Natural killer cell (primary cell): ENCODE data around the gene OLIG3. TPM values are rescaled to one million over a fixed set of nuclear protein-coding genes. Genes with fewer than 3 reads are reported as not detected.

Source experiments
- ATAC-seq, 3 donors: fragments of 150-1000 bp in 2 of 3; fragments of 200-7000 bp in 1 of 3; cut with Tn5 transposase; 1 replicate in 1 of 3; 2 replicates in 2 of 3; pipeline ENCODE4 v1.10.0; 2021; ENCODE audit warnings: mild to moderate bottlenecking in 2 of 3, moderate library complexity in 2 of 3
- DNase-seq, 2 donors: peaks; one replicate each; pipeline versions ENCODE4 v3.0.0 to v3.0.0-alpha.2; 2013 to 2021; ENCODE audit warnings: mixed read lengths in 1 of 2
- H3K27ac ChIP-seq: one replicate; pipeline ENCODE4 v1.5.1; 2013; ENCODE audit warnings: mild to moderate bottlenecking, low read length
- H3K27me3 ChIP-seq: one replicate; pipeline ENCODE4 v1.6.1; 2013; ENCODE audit warnings: low read length; ENCODE audit not compliant: control insufficient read depth, insufficient read depth
- H3K36me3 ChIP-seq: one replicate; pipeline ENCODE4 v1.6.1; 2013; ENCODE audit warnings: low read length; ENCODE audit not compliant: control insufficient read depth, insufficient read depth
- H3K4me1 ChIP-seq: one replicate; pipeline ENCODE4 v1.6.1; 2013; ENCODE audit warnings: low read length; ENCODE audit not compliant: control insufficient read depth, insufficient read depth
- H3K4me3 ChIP-seq: one replicate; pipeline ENCODE4 v1.5.1; 2013; ENCODE audit warnings: low read length
- H3K9me3 ChIP-seq: one replicate; pipeline ENCODE4 v1.6.1; 2013; ENCODE audit warnings: low read length; ENCODE audit not compliant: control insufficient read depth, insufficient read depth
- H3K27ac Mint-ChIP-seq, 2 donors: one replicate each; pipeline ENCODE4 v1.8.0; 2022; ENCODE audit warnings: mild to moderate bottlenecking in 2 of 2, mixed read lengths in 2 of 2, moderate library complexity in 1 of 2
- H3K27me3 Mint-ChIP-seq, 2 donors: one replicate each; pipeline ENCODE4 v1.8.0; 2022; ENCODE audit warnings: low read depth in 2 of 2, mixed read lengths in 2 of 2
- H3K36me3 Mint-ChIP-seq: one replicate; pipeline ENCODE4 v1.8.0; 2022; ENCODE audit warnings: mixed read lengths
- H3K4me1 Mint-ChIP-seq, 2 donors: one replicate each; pipeline ENCODE4 v1.8.0; 2022; ENCODE audit warnings: mixed read lengths in 2 of 2
- H3K4me3 Mint-ChIP-seq: one replicate; pipeline ENCODE4 v1.8.0; 2022; ENCODE audit warnings: mild to moderate bottlenecking, moderate library complexity, mixed read lengths
- H3K9me3 Mint-ChIP-seq, 2 donors: one replicate each; pipeline ENCODE4 v1.8.0; 2022; ENCODE audit warnings: mixed read lengths in 2 of 2
- WGBS: methylation state at CpG from one replicate; pipeline ENCODE4 v1.1.7; 2013; ENCODE audit warnings: missing lambda C conversion rate; ENCODE audit not compliant: insufficient coverage; 5-methylcytosine and 5-hydroxymethylcytosine counted together
- intact Hi-C: fragments of 100-400 bp; cut with micrococcal nuclease; formaldehyde crosslinking; loops from one replicate; pipeline ENCODE4 v1.14.2; 2022
- total RNA-seq, 4 donors: library from RNA; stranded (reverse); fragments of 120-200 nt in 1 of 4; gene quantifications; one replicate each; pipeline versions ENCODE4 v1.2.3 to v1.2.4, GENCODE V29; 2013 to 2022
- TF ChIP-seq, protein P1 (sequence below): fragments of 200-600 bp; IDR thresholded peaks from one replicate; pipeline ENCODE4 v1.8.0; 2022; ENCODE audit warnings: antibody characterized with exemption

OLIG3 gene
- total RNA-seq, 3 donors from 2014 or later (not counting 1 experiment from before 2014, with no cell fraction given), result not detected

DNA sequence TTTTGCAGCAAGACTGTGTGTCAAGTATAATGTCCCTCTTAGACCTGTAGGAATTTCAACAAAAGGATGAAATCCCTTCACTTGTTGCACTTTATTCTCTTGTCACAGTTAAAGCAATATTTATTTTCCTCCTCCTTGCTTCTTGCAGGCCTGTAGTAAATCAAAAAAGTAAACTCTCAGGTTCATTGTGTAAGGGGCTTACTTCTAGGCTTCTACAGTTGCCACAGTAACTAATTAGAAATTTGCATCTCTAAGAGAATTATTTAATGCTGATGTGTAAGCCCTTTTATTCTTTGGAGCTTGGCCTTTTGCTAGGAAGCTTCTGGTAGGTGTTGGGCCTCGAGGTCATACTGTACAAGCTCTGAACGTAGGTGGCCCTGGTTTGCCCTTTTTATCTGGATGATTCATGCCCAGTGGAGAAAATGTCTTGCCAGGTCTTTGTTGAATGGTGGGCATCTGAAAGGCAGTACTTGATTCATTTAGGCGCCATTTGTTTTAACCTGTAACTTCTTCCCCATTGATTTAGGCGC lies 47.4 kb upstream of the OLIG3 start:
- Mint-ChIP-seq H3K36me3 (peaks cover 9% of the 10 kb centered on the region), H3K4me1 (no peaks in the 10 kb centered on the region), H3K9me3 (no peaks in the 10 kb centered on the region), H3K27me3 (peaks cover 24 to 59% of the 10 kb centered on the region in 2 donors), H3K4me3 (no peak overlapping the region), H3K27ac (no peak overlapping the region)
- DNase-seq (no peak), ATAC-seq (no peak)
- WGBS, result 86% methylated on average over 2 of the region's 4 CpGs
- Histone ChIP-seq H3K9me3 (no peaks in the 10 kb centered on the region), H3K4me1 (no peaks in the 10 kb centered on the region), H3K27ac (no peak overlapping the region), H3K36me3 (no peaks in the 10 kb centered on the region), H3K4me3 (no peak overlapping the region), H3K27me3 (peaks cover 19% of the 10 kb centered on the region)
- intact Hi-C loops, result no loop called here
- TF ChIP-seq, protein P1, sequence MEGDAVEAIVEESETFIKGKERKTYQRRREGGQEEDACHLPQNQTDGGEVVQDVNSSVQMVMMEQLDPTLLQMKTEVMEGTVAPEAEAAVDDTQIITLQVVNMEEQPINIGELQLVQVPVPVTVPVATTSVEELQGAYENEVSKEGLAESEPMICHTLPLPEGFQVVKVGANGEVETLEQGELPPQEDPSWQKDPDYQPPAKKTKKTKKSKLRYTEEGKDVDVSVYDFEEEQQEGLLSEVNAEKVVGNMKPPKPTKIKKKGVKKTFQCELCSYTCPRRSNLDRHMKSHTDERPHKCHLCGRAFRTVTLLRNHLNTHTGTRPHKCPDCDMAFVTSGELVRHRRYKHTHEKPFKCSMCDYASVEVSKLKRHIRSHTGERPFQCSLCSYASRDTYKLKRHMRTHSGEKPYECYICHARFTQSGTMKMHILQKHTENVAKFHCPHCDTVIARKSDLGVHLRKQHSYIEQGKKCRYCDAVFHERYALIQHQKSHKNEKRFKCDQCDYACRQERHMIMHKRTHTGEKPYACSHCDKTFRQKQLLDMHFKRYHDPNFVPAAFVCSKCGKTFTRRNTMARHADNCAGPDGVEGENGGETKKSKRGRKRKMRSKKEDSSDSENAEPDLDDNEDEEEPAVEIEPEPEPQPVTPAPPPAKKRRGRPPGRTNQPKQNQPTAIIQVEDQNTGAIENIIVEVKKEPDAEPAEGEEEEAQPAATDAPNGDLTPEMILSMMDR, result no peak

DNA sequence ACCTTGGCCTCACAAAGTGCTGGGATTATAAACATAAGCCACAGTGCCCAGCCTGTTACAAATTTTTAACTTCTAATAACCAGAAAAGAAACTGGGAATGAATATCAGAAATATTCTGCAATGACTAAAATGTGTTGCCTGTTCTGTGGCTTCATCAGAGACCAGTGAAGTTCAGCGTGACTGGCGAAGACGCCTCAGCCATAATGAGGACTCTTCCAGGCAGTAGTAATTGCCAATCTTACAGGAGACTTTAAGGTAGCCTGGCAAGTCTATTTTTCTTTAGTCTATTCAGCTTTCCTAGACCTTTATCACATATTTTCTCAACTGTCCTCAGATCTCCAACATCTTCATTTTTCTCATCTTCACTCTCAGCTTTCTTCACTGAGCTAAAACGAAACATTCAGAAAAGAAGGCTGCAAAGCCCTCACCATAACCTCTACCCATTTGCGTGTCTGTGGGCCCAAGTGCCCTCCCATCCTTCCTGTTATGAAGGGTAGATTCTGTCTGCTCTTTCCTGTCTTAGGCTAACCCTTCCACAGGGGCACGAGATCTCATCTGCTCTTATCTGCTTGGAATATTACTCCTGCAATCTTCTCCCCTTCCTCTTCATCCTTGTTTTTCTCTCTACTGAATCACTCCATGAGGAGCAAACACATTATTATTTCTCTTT lies 42.0 kb upstream of the OLIG3 start:
- WGBS, result 77% methylated on average over 6 of the region's 6 CpGs
- no peak overlapping the region for H3K27ac Mint-ChIP-seq
- Histone ChIP-seq H3K27ac (no peak overlapping the region), H3K36me3 (no peaks in the 10 kb centered on the region), H3K27me3 (peaks cover 11% of the 10 kb centered on the region), H3K4me3 (no peak overlapping the region), H3K4me1 (no peaks in the 10 kb centered on the region), H3K9me3 (no peaks in the 10 kb centered on the region)
- ATAC-seq (peak in 1 of 3 donors; percentile 32), DNase-seq (peak in 1 of 2 donors; percentile 57)
- TF ChIP-seq, protein P1, result no peak
- H3K9me3 Mint-ChIP-seq, result no peaks in the 10 kb centered on the region
- intact Hi-C loops, result no loop called here
- no peaks in the 10 kb centered on the region for H3K36me3 Mint-ChIP-seq
- no peaks in the 10 kb centered on the region for H3K4me1 Mint-ChIP-seq
- peaks cover 13 to 23% of the 10 kb centered on the region in 2 donors for H3K27me3 Mint-ChIP-seq
- H3K4me3 Mint-ChIP-seq, result no peak overlapping the region

DNA sequence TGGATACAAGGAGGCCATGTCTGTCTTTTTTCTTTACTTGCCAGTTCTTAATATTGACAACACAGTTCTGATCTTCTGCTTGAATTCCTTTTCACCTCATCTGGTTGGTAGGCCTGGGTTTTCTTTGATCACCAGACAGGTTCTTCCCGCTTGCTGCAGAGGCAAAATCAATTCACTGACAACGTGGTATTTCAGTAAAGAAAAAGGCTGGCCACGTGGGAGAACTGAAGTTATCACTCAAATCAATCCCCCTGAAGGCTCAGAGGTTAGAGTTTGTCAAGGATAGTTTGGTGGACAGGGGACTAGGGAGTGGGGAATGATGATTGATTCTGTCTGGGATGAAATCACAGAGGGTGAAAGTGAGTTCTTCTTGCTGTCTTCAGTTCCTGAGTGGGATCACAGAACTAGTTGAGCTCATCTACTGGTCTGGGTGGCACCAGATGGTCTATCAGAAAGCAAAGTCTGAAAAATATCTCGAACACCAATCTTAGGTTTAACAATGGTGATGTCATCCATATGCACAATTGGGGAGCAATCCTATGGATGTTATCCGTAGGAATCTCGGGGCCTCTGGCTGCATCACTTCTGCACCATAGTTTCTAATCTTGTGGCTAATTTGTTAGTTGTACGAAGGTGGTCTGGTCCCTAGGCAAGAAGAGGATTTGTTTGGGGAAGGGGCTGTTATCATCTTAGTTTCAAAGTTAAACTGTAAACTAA lies 37.3 kb upstream of the OLIG3 start:
- H3K27me3 Mint-ChIP-seq, result peaks cover 20 to 37% of the 10 kb centered on the region in 2 donors
- DNase-seq, result no peak

More for the DNA sequence above, 37.3 kb upstream of the OLIG3 start:
- no peak overlapping the region for H3K4me3 ChIP-seq
- WGBS, result 85% methylated on average over 7 of the region's 7 CpGs
- intact Hi-C loops, result no loop called here
- no peaks in the 10 kb centered on the region for H3K36me3 ChIP-seq
- H3K27me3 ChIP-seq, result peaks cover 3% of the 10 kb centered on the region
- TF ChIP-seq, protein P1, result no peak
- H3K27ac Mint-ChIP-seq, result no peak overlapping the region
- peaks cover 2% of the 10 kb centered on the region for H3K9me3 ChIP-seq
- no peak overlapping the region for H3K4me3 Mint-ChIP-seq
- H3K27ac ChIP-seq, result no peak overlapping the region
- no peaks in the 10 kb centered on the region for H3K4me1 Mint-ChIP-seq
- no peak for ATAC-seq
- H3K36me3 Mint-ChIP-seq, result no peaks in the 10 kb centered on the region
- H3K9me3 Mint-ChIP-seq, result peaks cover 0 to 3% of the 10 kb centered on the region in 2 donors
- H3K4me1 ChIP-seq, result no peaks in the 10 kb centered on the region
